WTC11 (cell line): Measurements from ENCODE around the gene TXNL4A.

ENCODE experiments used
- ATF2 ChIP-seq: sonication (generic); formaldehyde crosslinking; IDR thresholded peaks from 2 replicates; pipeline ENCODE4 v1.8.1; 2022; ENCODE audit warnings: low read depth, missing genetic modification reagents, borderline replicate concordance
- SMAD3 ChIP-seq: sonication (generic); formaldehyde crosslinking; IDR thresholded peaks from 2 replicates; pipeline ENCODE4 v1.8.0; 2022; ENCODE audit warnings: missing genetic modification reagents, mild to moderate bottlenecking, borderline replicate concordance

GRCh38 chr18:79924814-79925731 lies 63.3 kb downstream of the TXNL4A start:
- TF ChIP-seq SMAD3 (CRISPR knock-in tag) (no peak), ATF2 (CRISPR knock-in tag) (no peak)
